Eye (tissue), 1 donor: ENCODE measurements around the gene AHI1.
"Not testable (repeated sequence)": the region's sequence is repeated elsewhere in the genome, so short reads cannot be mapped to it uniquely, and the experiment has no call there.

Experiments used
- DNase-seq: peaks from one replicate; pipeline ENCODE4 v3.0.0-alpha.2; 2015

AHI1 gene

GRCh38 chr6:135256866-135257265 is 240.7 kb downstream of the AHI1 start:
- DNase-seq, result no peak

- DNase-seq, result peak; percentile 47
Observed at GRCh38 chr6:135254471-135254870, 243.1 kb downstream of the AHI1 start.

- peak; percentile 37 for DNase-seq
Observed at GRCh38 chr6:135251498-135252441, 245.8 kb downstream of the AHI1 start.

- peak; percentile 89 for DNase-seq
Observed at GRCh38 chr6:135250751-135251497, 246.6 kb downstream of the AHI1 start.

- no peak for DNase-seq
Observed at GRCh38 chr6:135250234-135250633, 247.3 kb downstream of the AHI1 start.

GRCh38 chr6:135246412-135247012 is 251.0 kb downstream of the AHI1 start:
- not testable (repeated sequence) for DNase-seq

GRCh38 chr6:135244805-135245204 is 252.7 kb downstream of the AHI1 start:
- no peak for DNase-seq

GRCh38 chr6:135243871-135244796 is 253.4 kb downstream of the AHI1 start:
- no peak for DNase-seq

GRCh38 chr6:135240711-135241110 is 256.8 kb downstream of the AHI1 start:
- DNase-seq, result no peak

- no peak for DNase-seq
Observed at GRCh38 chr6:135236732-135237131, 260.8 kb downstream of the AHI1 start.

- no peak for DNase-seq
Observed at GRCh38 chr6:135236319-135236718, 261.2 kb downstream of the AHI1 start.

- DNase-seq, result no peak
Observed at GRCh38 chr6:135235716-135236115, 261.8 kb downstream of the AHI1 start.

GRCh38 chr6:135234492-135234780 is 263.1 kb downstream of the AHI1 start:
- DNase-seq, result no peak

GRCh38 chr6:135233686-135234491 is 263.7 kb downstream of the AHI1 start:
- no peak for DNase-seq
